Activated T-helper 2 cell treated with anti-CD3 and anti-CD28 coated beads, Interferon-gamma antibody, Interleukin-2, Interleukin-4, amounts not matched to agents 10 μg/mL and 5 μg/mL and 100 μg/mL, durations not matched to agents 14 hours and 24 hours and 36 hours (primary cell): ENCODE measurements around the gene TRABD2B. TPM values are rescaled to one million over a fixed set of nuclear protein-coding genes. Genes with fewer than 3 reads are reported as not detected.

Source experiments
- DNase-seq: peaks from one replicate; pipeline ENCODE4 v3.0.0; 2021; ENCODE audit warnings: low spot score
- H3K27ac Mint-ChIP-seq: one replicate; pipeline ENCODE4 v1.8.0; 2021; ENCODE audit warnings: mixed read lengths
- H3K27me3 Mint-ChIP-seq: one replicate; pipeline ENCODE4 v1.8.0; 2021; ENCODE audit warnings: low read depth, mixed read lengths
- H3K36me3 Mint-ChIP-seq: one replicate; pipeline ENCODE4 v1.8.0; 2021; ENCODE audit warnings: low read depth, mixed read lengths
- H3K4me1 Mint-ChIP-seq: one replicate; pipeline ENCODE4 v1.8.0; 2021; ENCODE audit warnings: low read depth, mixed read lengths
- H3K4me3 Mint-ChIP-seq: one replicate; pipeline ENCODE4 v1.8.0; 2021; ENCODE audit warnings: low read depth, mild to moderate bottlenecking, moderate library complexity, mixed read lengths
- H3K9me3 Mint-ChIP-seq: one replicate; pipeline ENCODE4 v1.8.0; 2021; ENCODE audit warnings: mixed read lengths
- intact Hi-C: fragments of 100-400 bp; cut with micrococcal nuclease; formaldehyde crosslinking; loops from one replicate; pipeline ENCODE4 v1.15.1; 2023
- total RNA-seq: library from RNA; stranded (reverse); gene quantifications from 2 replicates; pipeline ENCODE4 v1.2.3, GENCODE V29; 2022

TRABD2B gene
- total RNA-seq, 1 donor from 2014 or later = not detected

GRCh38 chr1:47859092-47859743 is 138.0 kb downstream of the TRABD2B start:
- no peak for DNase-seq

GRCh38 chr1:47856996-47857395 is 140.2 kb downstream of the TRABD2B start:
- Mint-ChIP-seq H3K4me3 (no peak overlapping the region), H3K36me3 (no peaks in the 10 kb centered on the region), H3K4me1 (peaks cover 2% of the 10 kb centered on the region), H3K27ac (no peak overlapping the region), H3K9me3 (no peaks in the 10 kb centered on the region), H3K27me3 (peaks cover 3% of the 10 kb centered on the region)
- DNase-seq = no peak
- intact Hi-C loops = no loop called here

More at GRCh38 chr1:47859092-47859743, 138.0 kb downstream of the TRABD2B start:
- no peak overlapping the region for H3K4me3 Mint-ChIP-seq
- no peaks in the 10 kb centered on the region for H3K9me3 Mint-ChIP-seq
- H3K4me1 Mint-ChIP-seq = peaks cover 2% of the 10 kb centered on the region
- intact Hi-C loops = no loop called here
- H3K27me3 Mint-ChIP-seq = peaks cover 3% of the 10 kb centered on the region
- no peaks in the 10 kb centered on the region for H3K36me3 Mint-ChIP-seq
- no peak overlapping the region for H3K27ac Mint-ChIP-seq

DNA sequence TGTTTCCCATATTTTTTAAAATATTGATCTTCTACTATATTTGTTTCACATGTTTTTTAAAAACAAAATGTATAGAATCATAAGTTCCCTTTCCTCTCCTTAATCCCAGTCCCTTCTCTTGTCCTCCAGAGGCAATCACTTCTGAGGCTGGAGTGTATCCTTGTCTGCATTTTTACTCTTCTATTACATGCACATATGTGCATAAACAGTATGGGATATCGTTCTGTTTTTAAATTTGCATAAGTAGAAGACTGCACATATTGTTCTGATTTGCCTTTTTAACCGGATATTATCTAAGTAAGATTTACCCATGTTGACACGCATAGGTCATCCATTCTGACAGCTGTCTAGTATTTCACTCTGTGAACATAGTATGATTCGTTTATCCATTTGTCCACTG is 142.0 kb downstream of the TRABD2B start:
- Mint-ChIP-seq H3K36me3 (no peaks in the 10 kb centered on the region), H3K4me3 (no peak overlapping the region), H3K27me3 (peaks cover 3% of the 10 kb centered on the region), H3K27ac (no peak overlapping the region), H3K4me1 (peaks cover 2% of the 10 kb centered on the region), H3K9me3 (no peaks in the 10 kb centered on the region)
- DNase-seq = no peak
- intact Hi-C loops = no loop called here

DNA sequence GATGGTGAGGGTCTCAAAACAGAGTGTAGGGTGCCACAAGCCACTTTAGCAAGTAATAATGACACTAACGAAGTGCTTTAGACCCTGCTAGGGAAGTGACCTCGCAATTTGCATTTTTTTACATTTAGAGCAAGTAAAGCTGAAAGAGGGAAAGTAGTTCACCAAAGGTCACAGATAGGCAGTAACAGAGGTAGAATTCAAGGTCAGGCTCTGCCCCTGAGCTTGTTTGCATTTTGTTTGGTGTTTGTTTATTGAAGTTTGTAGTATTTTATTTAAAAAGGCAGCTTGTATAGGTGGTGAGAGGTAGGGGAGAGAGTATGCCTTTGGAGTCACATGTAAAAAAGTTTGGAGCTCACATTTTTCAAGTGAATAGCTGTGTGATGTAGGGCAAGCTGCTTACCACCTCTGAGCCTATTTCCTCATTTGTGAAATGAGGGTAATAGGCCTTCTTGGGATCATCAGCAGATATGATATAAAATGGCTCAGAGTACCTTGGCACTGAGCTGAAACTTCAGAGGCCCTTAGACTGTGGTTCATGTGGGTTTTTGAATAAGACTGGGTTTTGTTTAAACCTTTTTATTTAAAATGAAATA is 142.5 kb downstream of the TRABD2B start:
- Mint-ChIP-seq H3K9me3 (no peaks in the 10 kb centered on the region), H3K4me3 (no peak overlapping the region), H3K27ac (no peak overlapping the region), H3K4me1 (peaks cover 2% of the 10 kb centered on the region), H3K27me3 (peaks cover 3% of the 10 kb centered on the region), H3K36me3 (no peaks in the 10 kb centered on the region)
- DNase-seq = no peak
- intact Hi-C loops = no loop called here

DNA sequence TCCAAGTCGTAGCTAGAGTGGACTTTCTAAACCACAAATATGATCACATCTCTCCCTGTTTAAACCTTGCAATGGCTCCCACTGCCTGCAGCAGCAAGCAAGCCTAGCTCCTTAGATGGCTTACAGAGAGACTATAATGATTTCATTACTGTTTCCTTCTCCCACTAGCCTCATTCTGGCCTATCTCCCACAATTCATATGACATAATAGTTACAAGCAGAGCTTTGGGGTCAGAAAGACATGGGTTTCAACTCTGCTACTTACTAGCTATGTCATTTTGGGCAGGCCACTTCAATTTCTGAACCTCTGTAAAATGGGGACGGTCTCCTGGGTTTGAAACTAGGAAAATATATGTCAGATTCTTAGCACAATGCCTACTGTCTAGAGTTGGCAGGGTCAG is 143.3 kb downstream of the TRABD2B start:
- Mint-ChIP-seq H3K4me3 (no peak overlapping the region), H3K9me3 (no peaks in the 10 kb centered on the region), H3K27ac (no peak overlapping the region), H3K36me3 (no peaks in the 10 kb centered on the region), H3K4me1 (no peaks in the 10 kb centered on the region), H3K27me3 (peaks cover 3% of the 10 kb centered on the region)
- no peak for DNase-seq
- intact Hi-C loops = no loop called here

GRCh38 chr1:47853059-47853458 is 144.1 kb downstream of the TRABD2B start:
- H3K4me1 Mint-ChIP-seq = no peaks in the 10 kb centered on the region
- H3K4me3 Mint-ChIP-seq = no peak overlapping the region
- no peaks in the 10 kb centered on the region for H3K9me3 Mint-ChIP-seq
- intact Hi-C loops = no loop called here
- H3K27me3 Mint-ChIP-seq = peaks cover 3% of the 10 kb centered on the region
- H3K27ac Mint-ChIP-seq = no peak overlapping the region
- H3K36me3 Mint-ChIP-seq = no peaks in the 10 kb centered on the region
- DNase-seq = no peak

DNA sequence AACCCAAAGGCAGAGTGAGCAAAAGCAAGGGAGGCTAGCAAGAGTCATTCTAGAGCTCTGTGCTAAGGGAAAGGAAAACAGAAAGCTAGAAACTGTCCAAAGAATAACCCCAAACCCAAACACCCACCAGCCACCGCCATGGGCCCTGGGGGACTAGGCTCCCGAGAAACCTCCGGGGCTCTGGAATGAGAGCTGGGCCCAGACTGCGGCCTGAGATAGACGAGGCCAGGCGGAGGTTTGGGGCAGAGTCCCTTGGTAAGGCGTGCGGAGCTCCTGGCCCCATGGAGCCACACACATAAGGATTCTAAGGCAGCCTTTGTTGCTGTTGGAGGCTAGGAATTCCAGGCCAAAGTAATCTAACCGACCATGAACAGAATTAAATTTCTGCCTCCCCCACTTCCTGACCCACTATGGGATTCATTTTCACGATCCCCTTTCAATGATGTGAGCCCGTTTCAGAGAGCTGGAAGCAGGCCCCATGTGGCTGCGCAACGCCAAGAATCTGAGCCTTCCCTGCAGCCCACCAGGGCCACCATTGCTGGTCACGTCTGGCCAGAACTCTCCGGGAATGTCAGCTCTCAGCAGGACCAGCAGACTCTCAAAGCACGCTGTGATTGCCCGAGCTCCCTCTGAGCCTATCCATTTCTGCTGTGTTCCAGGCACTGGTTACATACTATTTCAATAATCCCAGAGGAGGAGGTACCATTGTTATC is 145.0 kb downstream of the TRABD2B start:
- H3K36me3 Mint-ChIP-seq = no peaks in the 10 kb centered on the region
- no peak overlapping the region for H3K27ac Mint-ChIP-seq
- no peak overlapping the region for H3K4me3 Mint-ChIP-seq
- H3K9me3 Mint-ChIP-seq = no peaks in the 10 kb centered on the region
- no peaks in the 10 kb centered on the region for H3K4me1 Mint-ChIP-seq
- peaks cover 3% of the 10 kb centered on the region for H3K27me3 Mint-ChIP-seq
- no peak for DNase-seq
- intact Hi-C loops = no loop called here

- Mint-ChIP-seq H3K27me3 (peaks cover 3% of the 10 kb centered on the region), H3K36me3 (no peaks in the 10 kb centered on the region), H3K4me3 (no peak overlapping the region), H3K27ac (no peak overlapping the region), H3K9me3 (no peaks in the 10 kb centered on the region), H3K4me1 (no peaks in the 10 kb centered on the region)
- no peak for DNase-seq
- intact Hi-C loops = no loop called here
These were observed 146.7 kb downstream of the TRABD2B start for GRCh38 chr1:47850451-47850850.

- no peaks in the 10 kb centered on the region for H3K36me3 Mint-ChIP-seq
- H3K27ac Mint-ChIP-seq = no peak overlapping the region
- H3K4me1 Mint-ChIP-seq = no peaks in the 10 kb centered on the region
- intact Hi-C loops = no loop called here
- no peaks in the 10 kb centered on the region for H3K9me3 Mint-ChIP-seq
- H3K27me3 Mint-ChIP-seq = peaks cover 3% of the 10 kb centered on the region
- no peak overlapping the region for H3K4me3 Mint-ChIP-seq
- DNase-seq = no peak
These were observed 147.5 kb downstream of the TRABD2B start for GRCh38 chr1:47849591-47850261.

DNA sequence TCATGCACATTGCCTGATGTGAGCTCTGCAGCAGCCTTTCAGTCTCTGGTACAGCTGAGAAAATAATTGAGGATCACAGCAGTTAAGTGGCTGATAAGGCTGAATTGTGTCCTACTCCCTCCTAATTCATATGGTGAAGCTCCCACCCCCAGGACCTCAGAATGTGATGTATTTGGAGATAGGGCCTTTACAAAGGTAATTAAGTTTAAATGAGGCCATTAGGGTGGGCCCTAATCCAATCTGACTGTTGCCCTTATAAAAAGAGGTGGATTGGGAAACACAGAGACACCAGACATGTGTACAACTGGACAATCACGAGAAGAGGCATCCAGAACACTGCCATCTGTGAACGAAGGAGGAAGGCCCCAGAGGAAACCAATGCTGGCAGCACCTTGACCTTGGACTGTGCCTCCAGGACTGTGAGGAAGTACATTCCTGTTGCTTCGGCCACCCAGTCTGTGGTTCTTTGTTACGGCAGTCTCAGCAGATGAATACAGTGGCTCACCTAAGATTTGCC is 148.1 kb downstream of the TRABD2B start:
- Mint-ChIP-seq H3K27ac (no peak overlapping the region), H3K27me3 (peaks cover 3% of the 10 kb centered on the region), H3K4me3 (no peak overlapping the region), H3K36me3 (no peaks in the 10 kb centered on the region), H3K4me1 (no peaks in the 10 kb centered on the region), H3K9me3 (no peaks in the 10 kb centered on the region)
- no peak for DNase-seq
- intact Hi-C loops = no loop called here

DNA sequence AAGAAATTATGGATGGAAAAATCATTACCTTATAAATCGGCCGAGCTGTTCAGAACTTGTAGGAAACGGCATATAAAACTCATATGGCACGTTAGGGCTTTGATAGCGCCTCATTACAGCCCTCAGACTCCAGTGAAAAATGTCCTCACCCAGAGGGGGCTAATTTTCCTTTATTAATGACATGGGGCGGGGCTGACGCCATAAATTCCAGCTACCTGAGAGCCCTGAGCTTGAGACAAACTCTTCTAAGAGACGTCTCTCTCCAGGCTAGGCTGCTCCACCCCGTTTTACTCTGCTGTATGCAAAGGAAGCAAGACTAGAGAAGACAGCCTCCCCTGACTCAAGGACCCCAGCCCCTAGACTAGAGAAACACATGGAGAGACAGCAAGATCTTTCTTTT is 149.4 kb downstream of the TRABD2B start:
- Mint-ChIP-seq H3K27me3 (peaks cover 3% of the 10 kb centered on the region), H3K27ac (no peak overlapping the region), H3K4me1 (no peaks in the 10 kb centered on the region), H3K4me3 (no peak overlapping the region), H3K36me3 (no peaks in the 10 kb centered on the region), H3K9me3 (no peaks in the 10 kb centered on the region)
- intact Hi-C loops = no loop called here
- DNase-seq = no peak

- Mint-ChIP-seq H3K27me3 (peaks cover 3% of the 10 kb centered on the region), H3K27ac (no peak overlapping the region), H3K9me3 (no peaks in the 10 kb centered on the region), H3K4me1 (no peaks in the 10 kb centered on the region), H3K36me3 (no peaks in the 10 kb centered on the region), H3K4me3 (no peak overlapping the region)
- DNase-seq = no peak
- intact Hi-C loops = no loop called here
These were observed 152.6 kb downstream of the TRABD2B start for GRCh38 chr1:47844558-47844955.
